NCI-H1694 treated with DMSO at 0.1 percent for 48 hours (cell line): ENCODE results near the gene CD163L1.

Experiments used
- DNase-seq: peaks from one replicate; lab custom pipeline; 2025; lab: John Stamatoyannopoulos, UW

CD163L1 gene

DNA sequence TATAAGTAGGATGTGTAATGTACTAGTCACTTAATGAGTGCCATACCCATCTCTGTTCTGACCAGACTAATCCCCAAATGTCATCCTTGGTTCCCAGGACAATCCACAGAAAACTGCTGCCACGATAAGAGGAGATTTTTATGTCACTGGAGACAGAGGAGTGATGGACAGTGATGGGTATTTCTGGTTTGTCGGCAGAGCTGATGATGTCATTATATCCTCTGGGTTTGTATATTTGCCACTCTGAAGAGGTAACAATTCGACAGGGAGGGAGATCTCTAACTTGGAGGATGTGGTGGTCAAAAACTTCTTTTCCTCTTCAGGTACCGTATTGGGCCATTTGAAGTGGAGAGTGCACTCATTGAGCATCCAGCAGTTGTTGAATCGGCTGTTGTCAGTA is 119.8 kb downstream of the CD163L1 start:
- DNase-seq = no peak

DNA sequence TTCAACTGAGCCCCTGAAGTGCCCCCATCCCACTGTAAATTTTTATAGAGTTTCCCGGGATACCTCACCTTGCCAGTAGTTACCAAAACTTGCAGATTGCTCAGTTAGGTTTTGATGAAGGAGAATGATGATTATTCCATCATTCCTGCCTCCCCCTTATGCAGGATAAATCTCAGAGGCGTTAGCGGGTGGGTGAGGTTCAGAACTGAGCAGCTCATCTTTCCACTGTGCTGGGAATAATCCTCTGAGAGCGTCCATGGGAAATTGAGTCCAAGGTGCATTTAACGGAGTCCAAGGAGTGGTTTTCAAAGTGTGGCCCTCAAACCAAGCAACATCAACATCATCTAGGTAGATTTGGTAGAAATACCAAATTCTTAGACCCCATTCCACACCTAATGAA is 121.4 kb downstream of the CD163L1 start:
- DNase-seq = no peak

DNA sequence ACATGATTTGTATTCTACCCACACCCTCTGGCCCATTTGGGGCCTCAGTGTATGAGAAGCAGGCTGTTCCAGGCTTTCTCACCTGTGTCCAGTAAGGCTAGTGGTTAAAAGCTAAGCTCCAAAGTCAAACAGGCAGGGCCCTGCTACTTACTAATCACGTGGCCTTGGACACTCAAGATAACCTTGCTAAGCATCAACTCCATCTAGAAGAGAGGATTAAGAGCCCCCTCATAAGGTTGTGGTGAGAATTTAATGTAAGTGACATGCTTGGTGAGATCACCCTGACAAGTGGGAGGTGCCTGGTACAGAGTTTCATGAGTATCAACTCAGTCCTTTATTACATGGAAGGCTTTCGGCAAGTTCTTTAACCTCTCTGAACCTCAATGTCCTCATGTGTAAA is 122.3 kb downstream of the CD163L1 start:
- no peak for DNase-seq

DNA sequence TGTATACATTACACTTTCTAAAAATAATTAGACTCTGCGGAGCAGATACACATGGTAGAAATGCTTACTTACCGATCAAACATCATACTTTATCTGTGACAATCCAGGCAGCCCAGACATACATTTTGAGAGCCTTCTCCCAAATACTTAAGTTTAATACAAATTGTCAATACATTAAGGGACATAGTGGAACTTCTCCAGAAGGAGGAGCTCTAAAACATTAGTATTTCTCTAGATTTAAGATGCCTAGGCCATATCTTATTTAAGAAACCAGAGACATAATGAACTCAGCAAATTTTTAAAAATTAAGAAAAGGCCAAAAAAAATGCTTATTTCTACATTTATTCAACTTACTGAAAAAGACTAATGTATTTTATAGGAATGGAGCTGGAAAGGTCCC is 124.0 kb downstream of the CD163L1 start:
- DNase-seq = peak; percentile 8

DNA sequence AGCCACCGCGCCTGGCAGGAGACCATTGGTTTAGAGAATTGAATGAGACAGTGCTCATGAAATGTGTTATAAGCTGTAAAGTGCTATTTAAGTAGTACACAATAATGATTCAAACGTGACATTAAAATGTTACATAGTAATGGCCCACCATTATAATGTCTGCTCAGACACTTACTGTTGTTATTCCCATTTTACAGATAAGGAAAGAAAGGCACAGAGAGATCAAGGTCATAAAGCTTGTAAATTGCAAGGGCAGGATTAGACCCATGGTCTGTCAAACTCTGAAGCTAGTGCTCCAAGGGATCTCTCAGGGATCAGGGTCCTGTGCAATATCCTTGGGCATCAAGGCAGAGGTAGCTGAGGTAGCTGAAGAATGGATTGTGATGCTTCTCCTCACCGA is 133.9 kb downstream of the CD163L1 start:
- no peak for DNase-seq
